Measurements from ENCODE around the gene CDH11. TPM values are rescaled to one million over a fixed set of nuclear protein-coding genes. Genes with fewer than 3 reads are reported as not detected.

The CDH11 gene
- total RNA-seq, 6 experiments from 2014 or later, result 1.2 to 6.6 (median 3.0) TPM

GRCh38 chr16:64910356-64910755, 211.5 kb downstream of the CDH11 start:
- ATAC-seq (no peak), DNase-seq (no peak)
- Histone ChIP-seq H3K27me3 (no peaks in the 10 kb centered on the region), H3K36me3 (no peaks in the 10 kb centered on the region), H3K4me3 (no peak overlapping the region), H3K27ac (no peak overlapping the region), H3K4me1 (no peaks in the 10 kb centered on the region), H3K9me3 (no peaks in the 10 kb centered on the region)
- WGBS (ENCODE audit: insufficient coverage, low coverage, low lambda C conversion rate, missing lambda C conversion rate), result 24% methylated on average over 6 of the region's 6 CpGs
- TF ChIP-seq CTCF (IDR thresholded peaks at IDR 0.05) (no peak), POLR2A (IDR thresholded peaks at IDR 0.05) (no peak)
- intact Hi-C loops (cut with DNase I), result no loop called here

- Histone ChIP-seq H3K4me1 (no peaks in the 10 kb centered on the region), H3K9me3 (no peaks in the 10 kb centered on the region), H3K27me3 (no peaks in the 10 kb centered on the region), H3K27ac (no peak overlapping the region), H3K36me3 (no peaks in the 10 kb centered on the region), H3K4me3 (no peak overlapping the region)
- ATAC-seq (no peak), DNase-seq (no peak)
- 20% methylated on average over 5 of the region's 5 CpGs for WGBS (ENCODE audit: insufficient coverage, low coverage, low lambda C conversion rate, missing lambda C conversion rate)
- intact Hi-C loops (cut with DNase I), result no loop called here
- TF ChIP-seq POLR2A (IDR thresholded peaks at IDR 0.05) (no peak), CTCF (IDR thresholded peaks at IDR 0.05) (no peak)
These were observed 214.0 kb downstream of the CDH11 start for GRCh38 chr16:64907844-64908243.

- intact Hi-C loops (cut with DNase I), result no loop called here
- no peaks in the 10 kb centered on the region for H3K27me3 ChIP-seq
- WGBS (ENCODE audit: insufficient coverage, low coverage, low lambda C conversion rate, missing lambda C conversion rate), result 48% methylated on average over 3 of the region's 3 CpGs
- DNase-seq (no peak), ATAC-seq (no peak)
- H3K4me3 ChIP-seq, result no peak overlapping the region
- TF ChIP-seq POLR2A (IDR thresholded peaks at IDR 0.05), result no peak
- no peak for TF ChIP-seq CTCF (IDR thresholded peaks at IDR 0.05)
- H3K36me3 ChIP-seq, result no peaks in the 10 kb centered on the region
- no peak overlapping the region for H3K27ac ChIP-seq
- no peaks in the 10 kb centered on the region for H3K4me1 ChIP-seq
- H3K9me3 ChIP-seq, result no peaks in the 10 kb centered on the region
These were observed 218.1 kb downstream of the CDH11 start for GRCh38 chr16:64903770-64904169.

GRCh38 chr16:64900517-64900916, 221.3 kb downstream of the CDH11 start:
- H3K9me3 ChIP-seq, result no peaks in the 10 kb centered on the region
- 55% methylated on average over 2 of the region's 2 CpGs for WGBS (ENCODE audit: insufficient coverage, low coverage, low lambda C conversion rate, missing lambda C conversion rate)
- H3K27ac ChIP-seq, result no peak overlapping the region
- ATAC-seq, result no peak
- no peaks in the 10 kb centered on the region for H3K36me3 ChIP-seq
- no peak for TF ChIP-seq POLR2A (IDR thresholded peaks at IDR 0.05)
- TF ChIP-seq CTCF (IDR thresholded peaks at IDR 0.05), result no peak
- DNase-seq, result no peak
- H3K4me3 ChIP-seq, result no peak overlapping the region
- intact Hi-C loops (cut with DNase I), result no loop called here
- no peaks in the 10 kb centered on the region for H3K4me1 ChIP-seq
- H3K27me3 ChIP-seq, result no peaks in the 10 kb centered on the region

GRCh38 chr16:64900019-64900418, 221.8 kb downstream of the CDH11 start:
- no peak for TF ChIP-seq POLR2A (IDR thresholded peaks at IDR 0.05)
- TF ChIP-seq CTCF (IDR thresholded peaks at IDR 0.05), result no peak
- WGBS (ENCODE audit: insufficient coverage, low coverage, low lambda C conversion rate, missing lambda C conversion rate), result 41% methylated on average over 2 of the region's 2 CpGs

More at GRCh38 chr16:64900019-64900418, 221.8 kb downstream of the CDH11 start:
- DNase-seq (no peak), ATAC-seq (no peak)
- no peaks in the 10 kb centered on the region for H3K4me1 ChIP-seq
- no peaks in the 10 kb centered on the region for H3K9me3 ChIP-seq
- no peaks in the 10 kb centered on the region for H3K36me3 ChIP-seq
- no peak overlapping the region for H3K4me3 ChIP-seq
- intact Hi-C loops (cut with DNase I), result no loop called here
- no peaks in the 10 kb centered on the region for H3K27me3 ChIP-seq
- no peak overlapping the region for H3K27ac ChIP-seq
